Measurements from ENCODE around the gene NCKAP1.
A peak's percentile ranks its signal among the peaks of the same experiment; 100 is the strongest.

NCKAP1 gene

DNA sequence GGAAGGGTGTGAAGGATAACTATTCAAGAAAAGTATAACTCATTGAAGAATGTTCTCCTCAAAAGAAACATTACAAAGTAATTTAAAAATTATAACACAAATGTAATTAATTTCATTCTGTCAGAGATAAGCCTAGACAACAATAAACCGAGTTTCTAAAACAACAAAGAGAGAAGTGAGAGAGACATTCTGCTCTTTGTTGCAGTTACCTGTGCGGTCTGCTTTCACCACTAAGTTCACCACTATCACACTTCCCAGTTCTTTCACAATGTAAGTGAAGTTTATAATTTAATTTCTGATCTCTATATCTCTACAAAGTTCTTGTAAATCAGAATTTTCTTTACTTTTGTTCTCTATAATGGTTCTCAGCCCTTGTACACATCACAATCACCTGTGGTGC, 95.5 kb downstream of the NCKAP1 start:
- ChIA-PET POLR2A (ENCODE audit: low non-redundant PET) (no interaction called here), CTCF (interaction anchor here (1.2 kb wide), 1 partner anchor 10 kb away, joined by 3 read pairs; no protein-coding TSS in a partner anchor)
- TF ChIP-seq, protein P1, sequence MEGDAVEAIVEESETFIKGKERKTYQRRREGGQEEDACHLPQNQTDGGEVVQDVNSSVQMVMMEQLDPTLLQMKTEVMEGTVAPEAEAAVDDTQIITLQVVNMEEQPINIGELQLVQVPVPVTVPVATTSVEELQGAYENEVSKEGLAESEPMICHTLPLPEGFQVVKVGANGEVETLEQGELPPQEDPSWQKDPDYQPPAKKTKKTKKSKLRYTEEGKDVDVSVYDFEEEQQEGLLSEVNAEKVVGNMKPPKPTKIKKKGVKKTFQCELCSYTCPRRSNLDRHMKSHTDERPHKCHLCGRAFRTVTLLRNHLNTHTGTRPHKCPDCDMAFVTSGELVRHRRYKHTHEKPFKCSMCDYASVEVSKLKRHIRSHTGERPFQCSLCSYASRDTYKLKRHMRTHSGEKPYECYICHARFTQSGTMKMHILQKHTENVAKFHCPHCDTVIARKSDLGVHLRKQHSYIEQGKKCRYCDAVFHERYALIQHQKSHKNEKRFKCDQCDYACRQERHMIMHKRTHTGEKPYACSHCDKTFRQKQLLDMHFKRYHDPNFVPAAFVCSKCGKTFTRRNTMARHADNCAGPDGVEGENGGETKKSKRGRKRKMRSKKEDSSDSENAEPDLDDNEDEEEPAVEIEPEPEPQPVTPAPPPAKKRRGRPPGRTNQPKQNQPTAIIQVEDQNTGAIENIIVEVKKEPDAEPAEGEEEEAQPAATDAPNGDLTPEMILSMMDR (conservative IDR thresholded peaks at IDR 0.05; ENCODE audit: low read depth), result no peak
- DNase-seq (ENCODE audit: low spot score), result no peak
- H3K27ac ChIP-seq, result no peak overlapping the region

DNA sequence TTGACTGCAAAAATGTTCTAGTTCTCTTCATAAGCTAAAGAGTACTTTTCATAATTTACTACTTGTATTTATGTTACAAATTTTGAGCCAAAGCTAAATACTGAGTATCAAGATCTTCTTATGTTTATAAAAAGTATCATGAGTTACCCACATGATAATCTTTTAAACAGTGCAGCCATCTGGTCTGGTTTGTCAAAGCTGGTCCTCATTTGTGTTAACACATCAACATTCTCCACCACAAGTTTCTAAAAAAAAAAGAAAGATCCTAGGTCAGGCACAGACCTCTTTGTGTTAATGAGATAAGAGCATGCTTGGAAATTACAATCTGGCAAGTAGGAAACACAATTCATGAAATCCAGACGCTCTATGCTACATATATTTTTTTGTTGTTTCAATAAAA, 96.3 kb downstream of the NCKAP1 start:
- no peak overlapping the region for H3K27ac ChIP-seq
- TF ChIP-seq, protein P1 (conservative IDR thresholded peaks at IDR 0.05; ENCODE audit: low read depth), result no peak
- CTCF ChIA-PET, result interaction anchor here (1.2 kb wide), 1 partner anchor 9 kb away, joined by 3 read pairs; no protein-coding TSS in a partner anchor
- POLR2A ChIA-PET (ENCODE audit: low non-redundant PET), result no interaction called here
- DNase-seq (ENCODE audit: low spot score), result no peak

- TF ChIP-seq, protein P1 (conservative IDR thresholded peaks at IDR 0.05; ENCODE audit: low read depth), result no peak
- H3K27ac ChIP-seq, result no peak overlapping the region
- no peak for DNase-seq (ENCODE audit: low spot score)
- POLR2A ChIA-PET (ENCODE audit: low non-redundant PET), result no interaction called here
- CTCF ChIA-PET, result no interaction called here
These were observed 97.0 kb downstream of the NCKAP1 start for GRCh38 chr2:182941121-182941722.

- ChIA-PET CTCF (interaction anchor here (0.8 kb wide), 1 partner anchor 42 kb away, joined by 5 read pairs; no protein-coding TSS in a partner anchor), POLR2A (ENCODE audit: low non-redundant PET) (no interaction called here)
- peak; percentile 22 for DNase-seq (ENCODE audit: low spot score)
- TF ChIP-seq, protein P1 (conservative IDR thresholded peaks at IDR 0.05; ENCODE audit: low read depth), result no peak
- no peak overlapping the region for H3K27ac ChIP-seq
These were observed 100.4 kb downstream of the NCKAP1 start for GRCh38 chr2:182937870-182938269.

- no peak for DNase-seq (ENCODE audit: low spot score)
- POLR2A ChIA-PET (ENCODE audit: low non-redundant PET), result no interaction called here
- H3K27ac ChIP-seq, result no peak overlapping the region
- TF ChIP-seq, protein P1 (conservative IDR thresholded peaks at IDR 0.05; ENCODE audit: low read depth), result no peak
- CTCF ChIA-PET, result interaction anchor here (0.9 kb wide), 1 partner anchor 18 kb away, joined by 3 read pairs; no protein-coding TSS in a partner anchor
These were observed 104.6 kb downstream of the NCKAP1 start for GRCh38 chr2:182933629-182934028.

DNA sequence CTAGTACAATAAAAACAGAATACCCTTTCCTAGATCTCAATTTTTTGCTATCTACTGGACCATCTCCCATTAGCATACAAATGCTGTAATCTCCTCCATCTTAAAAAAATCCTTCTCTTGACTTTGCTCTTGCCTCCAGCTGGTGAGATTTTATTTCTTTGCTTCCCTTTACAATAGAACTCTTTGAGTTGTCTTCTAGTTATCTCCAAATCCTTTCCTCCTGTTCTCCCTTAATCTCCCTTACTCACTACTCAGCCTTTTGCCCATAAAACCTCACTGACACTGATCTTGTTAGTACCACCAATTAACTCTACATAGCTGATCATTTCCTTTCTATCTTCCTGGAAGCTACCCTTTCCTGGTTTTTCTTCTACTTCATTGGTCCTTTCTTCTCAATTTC, 108.3 kb downstream of the NCKAP1 start:
- DNase-seq (ENCODE audit: low spot score), result no peak
- ChIA-PET CTCF (no interaction called here), POLR2A (ENCODE audit: low non-redundant PET) (no interaction called here)
- TF ChIP-seq, protein P1 (conservative IDR thresholded peaks at IDR 0.05; ENCODE audit: low read depth), result no peak
- H3K27ac ChIP-seq, result no peak overlapping the region

Measured in RWPE1 (cell line).